Measurements from ENCODE around the gene NMUR1.
A peak's percentile ranks its signal among the peaks of the same experiment; 100 is the strongest.

NMUR1 gene

GRCh38 chr2:231523451-231524285 lies 6.6 kb downstream of the NMUR1 start:
- H3K27ac ChIP-seq (ENCODE audit: low read depth, low read length) = no peak overlapping the region
- no peak overlapping the region for H3K9ac ChIP-seq (ENCODE audit: low read length)
- H3K27me3 ChIP-seq (ENCODE audit: control insufficient read depth in 1 of 2, insufficient read depth in 2 of 2, low read length in 2 of 2) = no peaks in the 10 kb centered on the region
- H3K9me3 ChIP-seq (ENCODE audit: low read length) = no peaks in the 10 kb centered on the region
- H3K36me3 ChIP-seq (ENCODE audit: insufficient read depth, low read length) = no peaks in the 10 kb centered on the region
- H3K4me3 ChIP-seq (ENCODE audit: low read depth in 1 of 2, low read length in 2 of 2) = no peak overlapping the region
- no peaks in the 10 kb centered on the region for H3K4me1 ChIP-seq (ENCODE audit: insufficient read depth, low read length)

GRCh38 chr2:231522418-231523180 lies 7.6 kb downstream of the NMUR1 start:
- H3K27ac ChIP-seq (ENCODE audit: low read depth, low read length) = no peak overlapping the region
- no peaks in the 10 kb centered on the region for H3K4me1 ChIP-seq (ENCODE audit: insufficient read depth, low read length)
- H3K36me3 ChIP-seq (ENCODE audit: insufficient read depth, low read length) = no peaks in the 10 kb centered on the region
- H3K4me3 ChIP-seq (ENCODE audit: low read depth in 1 of 2, low read length in 2 of 2) = no peak overlapping the region
- no peaks in the 10 kb centered on the region for H3K27me3 ChIP-seq (ENCODE audit: control insufficient read depth in 1 of 2, insufficient read depth in 2 of 2, low read length in 2 of 2)
- no peaks in the 10 kb centered on the region for H3K9me3 ChIP-seq (ENCODE audit: low read length)
- no peak overlapping the region for H3K9ac ChIP-seq (ENCODE audit: low read length)

GRCh38 chr2:231521443-231521842 lies 8.8 kb downstream of the NMUR1 start:
- Histone ChIP-seq H3K4me3 (ENCODE audit: low read depth in 1 of 2, low read length in 2 of 2) (no peak overlapping the region), H3K36me3 (ENCODE audit: insufficient read depth, low read length) (no peaks in the 10 kb centered on the region), H3K4me1 (ENCODE audit: insufficient read depth, low read length) (no peaks in the 10 kb centered on the region), H3K9me3 (ENCODE audit: low read length) (no peaks in the 10 kb centered on the region), H3K9ac (ENCODE audit: low read length) (no peak overlapping the region), H3K27me3 (ENCODE audit: control insufficient read depth in 1 of 2, insufficient read depth in 2 of 2, low read length in 2 of 2) (no peaks in the 10 kb centered on the region), H3K27ac (ENCODE audit: low read depth, low read length) (no peak overlapping the region)

- Histone ChIP-seq H3K36me3 (ENCODE audit: insufficient read depth, low read length) (no peaks in the 10 kb centered on the region), H3K9me3 (ENCODE audit: low read length) (no peaks in the 10 kb centered on the region), H3K27me3 (ENCODE audit: control insufficient read depth in 1 of 2, insufficient read depth in 2 of 2, low read length in 2 of 2) (no peaks in the 10 kb centered on the region), H3K9ac (ENCODE audit: low read length) (no peak overlapping the region), H3K4me3 (ENCODE audit: low read depth in 1 of 2, low read length in 2 of 2) (no peak overlapping the region), H3K4me1 (ENCODE audit: insufficient read depth, low read length) (peaks cover 1% of the 10 kb centered on the region), H3K27ac (ENCODE audit: low read depth, low read length) (no peak overlapping the region)
Measured at GRCh38 chr2:231519975-231520555, 10.2 kb downstream of the NMUR1 start.

GRCh38 chr2:231518771-231519170 lies 11.5 kb downstream of the NMUR1 start:
- Histone ChIP-seq H3K4me3 (ENCODE audit: low read depth in 1 of 2, low read length in 2 of 2) (no peak overlapping the region), H3K9me3 (ENCODE audit: low read length) (no peaks in the 10 kb centered on the region), H3K27ac (ENCODE audit: low read depth, low read length) (no peak overlapping the region), H3K27me3 (ENCODE audit: control insufficient read depth in 1 of 2, insufficient read depth in 2 of 2, low read length in 2 of 2) (no peaks in the 10 kb centered on the region), H3K4me1 (ENCODE audit: insufficient read depth, low read length) (peaks cover 7% of the 10 kb centered on the region), H3K36me3 (ENCODE audit: insufficient read depth, low read length) (no peaks in the 10 kb centered on the region), H3K9ac (ENCODE audit: low read length) (no peak overlapping the region)

GRCh38 chr2:231515603-231516002 lies 14.6 kb downstream of the NMUR1 start:
- H3K9me3 ChIP-seq (ENCODE audit: low read length) = no peaks in the 10 kb centered on the region
- H3K4me3 ChIP-seq (ENCODE audit: low read depth in 1 of 2, low read length in 2 of 2) = no peak overlapping the region
- no peak overlapping the region for H3K9ac ChIP-seq (ENCODE audit: low read length)
- H3K36me3 ChIP-seq (ENCODE audit: insufficient read depth, low read length) = no peaks in the 10 kb centered on the region
- H3K4me1 ChIP-seq (ENCODE audit: insufficient read depth, low read length) = peaks cover 13% of the 10 kb centered on the region
- no peaks in the 10 kb centered on the region for H3K27me3 ChIP-seq (ENCODE audit: control insufficient read depth in 1 of 2, insufficient read depth in 2 of 2, low read length in 2 of 2)
- H3K27ac ChIP-seq (ENCODE audit: low read depth, low read length) = no peak overlapping the region

GRCh38 chr2:231514951-231515297 lies 15.3 kb downstream of the NMUR1 start:
- Histone ChIP-seq H3K27ac (ENCODE audit: low read depth, low read length) (peak overlapping the region; percentile 85), H3K4me1 (ENCODE audit: insufficient read depth, low read length) (peaks cover 13% of the 10 kb centered on the region), H3K4me3 (ENCODE audit: low read depth in 1 of 2, low read length in 2 of 2) (peak overlapping the region; percentile 92 to 96), H3K9ac (ENCODE audit: low read length) (peak overlapping the region; percentile 96), H3K9me3 (ENCODE audit: low read length) (no peaks in the 10 kb centered on the region), H3K36me3 (ENCODE audit: insufficient read depth, low read length) (no peaks in the 10 kb centered on the region), H3K27me3 (ENCODE audit: control insufficient read depth in 1 of 2, insufficient read depth in 2 of 2, low read length in 2 of 2) (no peaks in the 10 kb centered on the region)

GRCh38 chr2:231514225-231514950 lies 15.9 kb downstream of the NMUR1 start:
- Histone ChIP-seq H3K27ac (ENCODE audit: low read depth, low read length) (peak overlapping the region; percentile 85), H3K9ac (ENCODE audit: low read length) (peak overlapping the region; percentile 96), H3K4me3 (ENCODE audit: low read depth in 1 of 2, low read length in 2 of 2) (peak overlapping the region; percentile 92 to 96), H3K4me1 (ENCODE audit: insufficient read depth, low read length) (peaks cover 13% of the 10 kb centered on the region), H3K36me3 (ENCODE audit: insufficient read depth, low read length) (no peaks in the 10 kb centered on the region), H3K27me3 (ENCODE audit: control insufficient read depth in 1 of 2, insufficient read depth in 2 of 2, low read length in 2 of 2) (no peaks in the 10 kb centered on the region), H3K9me3 (ENCODE audit: low read length) (no peaks in the 10 kb centered on the region)

- Histone ChIP-seq H3K36me3 (ENCODE audit: insufficient read depth, low read length) (no peaks in the 10 kb centered on the region), H3K27me3 (ENCODE audit: control insufficient read depth in 1 of 2, insufficient read depth in 2 of 2, low read length in 2 of 2) (no peaks in the 10 kb centered on the region), H3K4me1 (ENCODE audit: insufficient read depth, low read length) (peaks cover 13% of the 10 kb centered on the region), H3K27ac (ENCODE audit: low read depth, low read length) (peak overlapping the region; percentile 76), H3K4me3 (ENCODE audit: low read depth in 1 of 2, low read length in 2 of 2) (peak overlapping the region; percentile 62 to 83), H3K9ac (ENCODE audit: low read length) (peak overlapping the region; percentile 65), H3K9me3 (ENCODE audit: low read length) (no peaks in the 10 kb centered on the region)
Measured at GRCh38 chr2:231513746-231514224, 16.5 kb downstream of the NMUR1 start.

- Histone ChIP-seq H3K4me3 (ENCODE audit: low read depth in 1 of 2, low read length in 2 of 2) (no peak overlapping the region), H3K27me3 (ENCODE audit: control insufficient read depth in 1 of 2, insufficient read depth in 2 of 2, low read length in 2 of 2) (no peaks in the 10 kb centered on the region), H3K36me3 (ENCODE audit: insufficient read depth, low read length) (no peaks in the 10 kb centered on the region), H3K4me1 (ENCODE audit: insufficient read depth, low read length) (peaks cover 13% of the 10 kb centered on the region), H3K9me3 (ENCODE audit: low read length) (no peaks in the 10 kb centered on the region), H3K27ac (ENCODE audit: low read depth, low read length) (no peak overlapping the region), H3K9ac (ENCODE audit: low read length) (no peak overlapping the region)
Measured at GRCh38 chr2:231512222-231512621, 18.0 kb downstream of the NMUR1 start.

GRCh38 chr2:231503766-231504165 lies 26.5 kb downstream of the NMUR1 start:
- Histone ChIP-seq H3K4me3 (ENCODE audit: low read depth in 1 of 2, low read length in 2 of 2) (no peak overlapping the region), H3K27ac (ENCODE audit: low read depth, low read length) (no peak overlapping the region), H3K4me1 (ENCODE audit: insufficient read depth, low read length) (no peaks in the 10 kb centered on the region), H3K36me3 (ENCODE audit: insufficient read depth, low read length) (no peaks in the 10 kb centered on the region), H3K9me3 (ENCODE audit: low read length) (no peaks in the 10 kb centered on the region), H3K9ac (ENCODE audit: low read length) (no peak overlapping the region), H3K27me3 (ENCODE audit: control insufficient read depth in 1 of 2, insufficient read depth in 2 of 2, low read length in 2 of 2) (no peaks in the 10 kb centered on the region)

All from muscle layer of colon (tissue), 2 donors.